GM19467 (cell line): ENCODE data around the gene XXYLT1.

Source experiments
- ATAC-seq: cut with Tn5 transposase; IDR thresholded peaks from one replicate; pipeline ENCODE4 v1.9.1; 2021; ENCODE audit warnings: mild to moderate bottlenecking, moderate library complexity; ENCODE audit not compliant: unreplicated experiment

Gene XXYLT1

DNA sequence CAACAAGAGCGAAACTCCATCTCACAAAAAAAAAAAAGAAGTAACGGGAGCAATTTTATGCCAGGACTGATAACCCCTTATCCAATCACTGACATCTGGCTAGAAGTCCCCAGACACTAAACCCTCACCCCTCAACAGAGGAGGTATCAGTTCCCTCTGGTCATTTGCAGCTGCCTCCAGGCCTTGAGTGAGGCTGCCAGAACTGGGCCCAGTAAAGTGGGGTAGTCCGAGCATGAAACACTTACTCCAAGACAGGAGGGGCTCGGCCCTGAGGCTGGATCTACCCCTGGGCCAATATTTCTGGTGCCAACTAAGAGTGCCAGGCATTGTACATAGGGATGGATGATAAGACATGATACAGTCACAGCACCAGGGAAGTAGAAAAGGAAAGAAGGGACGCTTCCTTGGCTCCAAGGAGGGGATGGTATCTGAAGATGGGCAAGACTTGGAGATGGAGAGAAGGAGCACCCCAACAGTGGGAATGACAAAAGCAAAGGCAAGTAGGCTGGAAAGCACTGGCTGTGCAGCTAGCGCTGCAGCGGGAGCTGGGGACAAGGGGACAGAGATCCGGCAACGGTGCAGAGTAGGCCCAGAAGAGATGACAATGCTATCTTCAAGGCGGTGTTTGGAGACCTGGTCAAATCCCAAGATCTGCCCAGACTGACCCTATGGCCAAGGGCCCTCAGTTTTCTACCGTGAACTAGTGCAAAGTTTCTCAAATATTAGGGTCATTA, 2.2 kb downstream of the XXYLT1 start:
- ATAC-seq, result no peak

DNA sequence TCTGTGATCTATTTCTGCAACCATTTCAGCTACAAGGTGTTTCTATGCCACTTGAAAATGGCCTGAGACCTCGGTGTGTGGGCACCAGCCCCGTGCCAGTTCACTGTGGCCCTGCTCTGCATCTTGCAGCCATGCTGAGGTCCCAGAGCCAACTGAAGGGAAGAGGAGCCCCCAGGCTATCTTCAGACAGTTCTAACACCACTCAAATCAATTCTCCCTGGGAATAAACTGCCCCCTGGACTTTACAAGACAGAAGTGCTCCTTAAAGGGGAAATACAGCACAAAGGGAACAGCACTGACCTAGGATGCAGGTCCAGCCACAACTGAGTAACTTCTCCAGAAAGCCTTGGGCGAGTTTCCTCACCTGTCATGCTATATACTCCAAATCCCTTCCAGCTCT, 3.9 kb downstream of the XXYLT1 start:
- ATAC-seq, result no peak

DNA sequence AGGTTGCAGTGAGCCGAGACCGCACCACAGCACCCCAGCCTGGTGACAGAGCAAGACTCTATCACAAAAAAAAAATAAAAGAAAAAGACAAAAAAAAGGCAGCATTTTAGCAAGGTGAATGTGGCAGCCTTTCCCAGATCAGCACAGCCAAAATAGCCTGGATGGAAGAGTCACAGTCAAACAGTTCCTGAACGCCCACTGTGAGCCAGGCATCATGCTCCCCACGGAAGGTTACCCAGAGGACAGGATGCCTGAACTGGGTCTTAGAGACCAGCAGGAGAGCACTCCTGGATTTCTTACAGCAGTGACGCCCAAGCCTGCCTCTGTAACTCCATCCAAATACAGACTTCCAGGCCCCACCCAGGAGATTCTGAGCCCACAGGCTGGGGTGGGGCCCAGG, 4.5 kb downstream of the XXYLT1 start:
- ATAC-seq, result no peak

DNA sequence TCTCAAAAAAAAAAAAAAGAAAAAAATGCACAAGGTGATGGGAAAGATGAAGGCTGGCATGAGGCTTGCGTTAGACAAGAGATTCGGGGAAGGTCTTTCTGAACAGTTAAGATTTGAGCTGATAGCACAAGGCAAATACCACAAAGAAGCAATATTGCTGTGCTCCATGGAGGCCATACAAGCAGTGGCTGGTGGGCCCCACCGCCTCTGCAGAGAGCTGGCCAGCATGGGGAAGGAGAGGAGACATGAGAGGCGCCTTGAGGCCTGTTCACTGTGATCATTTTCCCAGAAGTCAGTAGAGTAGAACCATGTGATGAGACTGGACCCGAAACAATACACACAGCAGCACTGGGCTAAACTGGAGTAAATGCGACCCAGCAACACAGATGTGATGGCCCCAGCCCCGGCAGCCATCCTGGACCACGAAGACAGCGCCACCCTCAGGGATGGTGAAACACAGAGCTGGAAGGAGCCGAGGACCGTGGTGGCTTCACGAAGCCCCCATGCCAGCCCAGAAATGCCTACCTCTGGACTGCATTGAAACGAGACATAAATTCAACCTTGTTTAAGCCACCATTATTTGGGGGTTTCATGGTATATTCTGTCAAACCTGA, 5.5 kb downstream of the XXYLT1 start:
- ATAC-seq, result no peak

DNA sequence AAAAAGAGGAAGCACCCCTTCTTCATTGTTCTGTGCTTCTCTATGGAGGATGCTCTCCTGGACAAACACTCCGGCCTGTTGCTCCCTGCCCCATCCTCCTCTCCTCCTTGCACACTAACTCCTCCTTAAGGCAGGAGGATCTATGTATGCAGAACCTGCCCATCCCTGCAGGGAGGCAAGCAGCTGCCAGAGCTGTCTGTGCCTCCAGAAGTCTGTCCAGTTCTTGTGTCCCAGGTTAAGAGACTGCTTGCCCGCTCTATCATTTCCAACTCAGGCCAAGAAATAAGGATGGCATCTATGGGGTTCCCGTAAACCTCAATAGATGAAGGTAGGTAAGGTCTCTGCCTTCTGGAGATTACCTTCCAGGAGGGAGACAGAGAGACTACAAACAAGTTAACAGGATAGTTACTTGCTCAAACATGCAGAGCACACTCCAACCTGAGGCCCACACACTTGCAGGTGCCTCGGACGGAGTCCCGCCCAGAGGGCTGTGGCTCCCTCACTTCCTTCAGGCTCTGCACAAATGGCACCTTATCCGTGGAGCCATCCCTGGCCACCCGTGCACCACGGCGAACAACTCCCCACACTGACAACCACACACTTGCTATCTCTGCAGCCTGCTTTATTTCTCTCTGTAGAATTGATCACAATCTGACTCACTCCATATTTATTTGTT, 6.9 kb downstream of the XXYLT1 start:
- ATAC-seq, result no peak

DNA sequence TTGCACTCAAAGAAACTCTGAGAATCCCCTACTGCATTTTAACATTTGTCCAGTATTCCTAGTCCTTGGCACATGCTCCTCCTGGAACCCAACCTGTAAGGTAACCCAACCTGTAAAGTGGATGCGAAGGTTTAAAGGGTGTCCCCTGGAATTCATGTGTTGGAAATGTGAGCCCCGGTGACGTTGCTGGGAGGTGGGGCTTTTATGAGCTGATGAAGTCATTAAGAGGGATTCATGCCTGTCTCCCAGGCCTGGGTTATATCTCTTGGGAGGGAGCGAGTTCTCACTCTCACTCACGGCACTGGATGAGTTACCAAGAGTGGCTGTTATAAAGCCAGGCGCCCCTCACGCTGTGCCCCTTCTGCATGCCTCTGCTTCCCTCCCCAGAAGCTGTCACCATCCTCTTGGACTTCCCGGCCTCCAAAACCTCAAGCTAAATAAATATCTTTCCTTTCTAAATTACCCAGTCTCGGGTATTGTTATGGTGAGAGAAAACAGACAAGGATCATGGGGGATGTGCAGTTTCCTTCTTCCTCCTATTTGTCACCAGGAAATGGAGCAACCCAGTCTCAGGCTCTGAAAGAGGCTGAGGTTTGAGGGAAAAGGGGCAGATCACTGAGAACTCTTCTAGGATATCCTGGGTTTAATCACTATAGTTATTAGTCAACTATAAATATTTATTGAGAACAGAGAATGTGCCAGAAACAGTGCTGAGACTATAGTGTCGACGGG, 7.6 kb downstream of the XXYLT1 start:
- no peak for ATAC-seq

DNA sequence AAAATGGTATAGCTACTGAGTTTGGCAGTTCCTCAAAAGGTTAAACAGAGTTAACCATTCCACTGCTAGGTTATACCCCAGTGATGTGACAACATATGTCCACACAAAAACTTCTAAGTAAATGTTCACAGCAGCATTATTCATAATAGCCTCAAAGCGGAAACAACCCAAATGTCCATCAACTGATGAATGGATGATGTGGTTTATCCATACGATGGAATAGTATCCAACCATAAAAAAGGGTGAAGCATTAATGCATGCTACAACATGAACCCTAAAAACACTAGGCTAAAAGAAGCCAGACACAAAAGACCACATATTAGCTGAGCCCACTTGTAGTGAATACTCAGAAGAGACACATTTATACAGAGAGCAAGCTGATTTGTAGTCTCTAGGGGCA, 9.0 kb downstream of the XXYLT1 start:
- ATAC-seq, result no peak

DNA sequence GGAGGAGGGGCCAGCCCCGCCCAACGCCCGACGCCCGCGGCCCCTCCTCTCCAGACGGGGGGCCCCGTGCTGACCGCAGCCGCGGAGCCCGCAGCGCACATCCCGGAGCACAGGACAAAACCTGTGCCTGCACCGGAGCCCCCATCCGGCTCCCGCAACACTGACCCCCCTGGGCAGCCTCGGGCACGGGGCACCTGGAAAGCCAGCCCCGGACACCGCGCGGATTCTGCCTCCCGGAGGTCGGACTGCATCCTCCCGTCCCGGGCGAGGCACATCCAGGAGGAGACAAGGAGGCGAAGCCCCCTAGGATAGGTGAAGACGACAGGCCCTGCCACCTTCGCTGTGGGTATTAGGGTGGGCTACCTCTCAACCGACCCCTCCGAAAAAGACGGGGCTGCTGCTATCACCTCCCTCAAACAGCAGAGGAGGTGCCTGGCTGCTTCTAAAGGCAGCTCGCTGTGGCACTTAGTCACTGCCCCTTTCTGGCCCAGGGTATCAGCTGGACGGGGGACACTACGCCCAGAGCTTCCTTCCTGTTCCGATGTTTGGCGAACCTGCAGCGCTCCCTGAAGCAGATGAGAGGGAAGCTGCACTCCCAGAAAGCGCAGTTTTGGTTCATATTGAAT, 10.6 kb downstream of the XXYLT1 start:
- no peak for ATAC-seq

DNA sequence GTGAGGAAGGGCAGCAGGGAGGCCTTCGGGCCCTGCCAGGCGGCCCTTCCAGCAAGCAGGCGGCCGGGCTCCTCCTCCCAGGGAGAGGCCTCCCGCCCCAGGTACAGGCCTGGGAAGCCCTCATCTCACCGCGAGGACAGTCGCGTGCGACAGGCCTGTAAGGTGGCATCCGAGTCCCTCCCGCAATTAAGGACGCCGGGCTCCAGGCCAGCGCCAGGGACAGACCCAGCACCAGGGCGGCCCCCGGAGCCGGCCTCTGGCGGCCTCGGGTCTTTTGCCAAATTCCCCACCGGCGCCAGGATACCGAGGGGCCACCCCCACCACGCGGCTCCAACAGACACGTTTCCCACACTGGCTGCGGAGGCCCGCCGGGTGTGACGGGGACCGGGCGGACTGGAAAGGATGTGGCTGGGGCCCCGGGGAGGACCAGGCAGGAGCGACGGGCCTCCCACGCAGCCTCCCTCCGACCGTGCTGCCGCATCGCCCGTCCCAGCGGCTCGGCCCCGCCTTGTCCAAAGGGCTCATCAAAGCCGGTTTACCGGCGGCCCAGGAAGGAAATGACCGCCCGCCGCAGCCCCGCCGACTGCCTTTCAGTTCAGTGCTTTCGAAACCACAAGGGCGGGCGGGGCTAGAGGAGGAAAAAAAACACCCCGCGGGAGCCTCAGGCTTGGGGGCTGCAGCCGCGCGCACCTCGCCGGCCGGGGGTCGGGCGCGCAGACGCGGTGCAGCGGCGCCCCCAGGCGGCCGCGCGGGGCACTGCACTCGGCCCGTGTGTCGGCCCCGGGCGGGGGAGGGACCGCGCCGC, 11.3 kb downstream of the XXYLT1 start:
- ATAC-seq, result peak; percentile 79

DNA sequence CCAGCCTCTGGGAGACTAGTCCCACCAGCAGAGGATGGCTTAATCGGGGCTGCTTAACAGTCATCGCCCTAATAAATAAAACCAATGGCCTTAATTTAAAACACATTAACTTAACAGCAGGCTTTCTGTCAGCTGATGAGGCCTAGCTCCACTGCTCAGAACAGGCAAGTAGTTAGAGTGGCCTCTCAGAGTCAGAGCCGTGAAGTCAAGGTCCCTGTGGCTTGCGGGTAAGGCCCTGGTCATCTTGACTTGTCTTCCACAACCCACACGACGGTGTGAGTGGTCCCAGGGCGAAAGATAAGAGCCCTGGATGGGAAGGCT, 11.8 kb downstream of the XXYLT1 start:
- no peak for ATAC-seq

DNA sequence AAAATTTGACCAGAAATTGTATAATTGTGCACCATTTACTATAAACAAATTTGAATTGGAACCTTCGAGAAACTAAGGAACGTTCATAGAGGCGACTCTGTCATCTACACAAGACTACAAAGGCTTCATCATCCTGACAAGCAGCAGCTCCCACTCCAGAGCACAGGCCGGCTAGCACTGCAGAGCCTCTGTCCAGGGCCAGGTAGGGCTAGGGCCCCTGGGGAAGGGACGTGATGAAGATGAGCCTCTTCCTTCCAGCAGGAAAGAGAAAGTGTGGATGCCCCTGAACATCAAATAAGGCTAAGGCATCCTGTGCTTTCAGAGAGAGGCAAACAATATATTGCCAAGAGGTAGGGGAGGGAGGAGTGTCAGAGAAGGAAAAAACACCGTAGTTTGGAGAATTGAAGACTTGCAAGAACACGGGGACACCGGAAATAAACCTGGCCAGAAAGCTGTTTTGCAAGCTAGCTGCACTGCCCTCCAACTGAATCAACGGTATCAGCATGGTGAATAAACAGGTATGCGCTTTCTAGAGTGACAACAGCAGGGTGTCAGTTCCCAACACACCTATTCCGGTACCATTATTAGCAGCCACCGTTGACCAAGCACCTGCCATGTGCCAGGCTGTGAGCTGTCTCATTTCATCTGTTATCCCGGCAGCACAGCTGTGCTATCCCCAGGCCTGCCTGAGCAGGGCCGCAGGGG, 12.4 kb downstream of the XXYLT1 start:
- ATAC-seq, result no peak

DNA sequence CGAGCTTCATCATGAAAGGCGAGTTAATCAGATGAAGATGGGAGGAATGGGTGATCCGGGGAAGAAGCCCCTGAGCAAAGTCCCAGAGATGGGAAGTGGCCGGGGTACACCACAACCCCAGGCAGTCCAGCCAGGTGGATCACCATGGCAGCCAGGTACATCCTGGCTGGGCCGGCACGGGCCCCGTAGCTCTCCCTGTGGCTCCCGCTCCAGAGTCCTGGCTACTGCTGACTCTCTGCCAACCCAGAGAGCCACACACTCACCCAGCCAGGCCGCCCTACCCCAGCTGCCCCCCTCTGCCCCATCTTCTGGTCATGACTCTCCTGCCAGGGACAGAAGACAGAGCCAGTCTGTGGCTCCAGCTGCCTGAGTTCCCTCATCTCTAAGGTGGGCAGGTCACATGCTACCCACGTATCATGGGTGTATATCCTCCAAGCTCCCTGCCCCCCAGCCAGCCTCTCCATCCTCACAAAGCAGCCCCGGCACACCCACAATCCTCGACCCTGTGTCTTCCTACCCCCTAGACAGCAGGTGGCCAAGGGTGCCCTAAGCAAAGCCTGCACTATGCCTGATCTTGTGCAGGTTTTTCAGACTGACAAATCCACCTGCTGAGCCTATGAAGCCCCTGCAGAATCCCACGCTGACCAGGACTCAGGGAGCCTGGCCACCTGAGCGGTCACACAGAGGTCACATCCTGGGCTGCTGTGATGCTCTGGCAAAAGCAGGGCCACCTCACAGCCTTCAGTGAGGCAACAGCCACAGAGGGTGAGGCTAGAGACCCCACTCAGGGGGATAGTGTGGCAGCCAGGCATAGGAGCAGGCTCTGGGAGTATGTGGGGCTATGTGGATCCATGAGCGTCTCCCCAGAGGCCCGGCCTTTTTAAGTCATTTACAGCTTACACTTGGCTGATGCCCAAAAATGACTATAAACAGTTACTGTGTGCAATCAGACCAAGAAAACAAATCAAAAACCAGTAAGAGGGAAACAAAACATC, 13.2 kb downstream of the XXYLT1 start:
- no peak for ATAC-seq

DNA sequence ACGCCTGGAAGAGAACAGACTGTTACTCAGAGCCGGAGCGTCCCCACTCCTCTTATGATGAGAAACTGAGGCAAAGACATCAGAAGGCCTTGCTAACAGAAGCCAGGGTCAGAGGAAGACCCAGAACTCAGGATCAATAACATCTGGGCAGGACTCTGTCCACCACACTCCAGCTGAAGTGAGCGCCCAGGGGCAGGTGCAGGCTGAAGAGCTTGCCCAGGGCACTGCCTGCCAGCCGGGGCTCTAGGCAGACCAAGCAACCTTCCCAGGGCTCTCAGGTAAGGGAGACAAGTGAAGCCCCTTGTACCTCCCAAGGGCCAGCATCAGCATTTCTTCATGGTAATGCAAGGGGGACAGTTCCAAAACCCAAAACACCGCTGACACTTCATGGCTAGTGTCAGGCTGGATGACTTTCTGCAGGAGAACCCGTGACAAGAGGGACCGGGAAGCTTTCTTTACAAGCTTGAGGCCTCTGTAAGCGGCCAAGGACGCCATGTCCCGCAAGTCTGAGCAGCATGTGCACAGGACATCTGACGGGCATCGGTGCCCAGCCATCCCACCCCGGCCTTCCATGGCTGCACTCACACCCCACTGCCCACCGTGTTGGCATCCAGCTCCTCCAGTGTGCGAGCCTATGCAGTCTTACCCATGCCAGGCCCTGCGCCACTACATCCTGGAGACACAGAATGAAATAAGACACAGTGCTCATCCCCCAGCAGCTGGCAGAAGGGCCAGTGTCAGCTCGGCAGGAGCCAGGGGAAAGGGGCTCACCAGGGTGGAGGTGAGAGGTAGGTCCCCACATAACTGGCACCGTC, 14.1 kb downstream of the XXYLT1 start:
- no peak for ATAC-seq

DNA sequence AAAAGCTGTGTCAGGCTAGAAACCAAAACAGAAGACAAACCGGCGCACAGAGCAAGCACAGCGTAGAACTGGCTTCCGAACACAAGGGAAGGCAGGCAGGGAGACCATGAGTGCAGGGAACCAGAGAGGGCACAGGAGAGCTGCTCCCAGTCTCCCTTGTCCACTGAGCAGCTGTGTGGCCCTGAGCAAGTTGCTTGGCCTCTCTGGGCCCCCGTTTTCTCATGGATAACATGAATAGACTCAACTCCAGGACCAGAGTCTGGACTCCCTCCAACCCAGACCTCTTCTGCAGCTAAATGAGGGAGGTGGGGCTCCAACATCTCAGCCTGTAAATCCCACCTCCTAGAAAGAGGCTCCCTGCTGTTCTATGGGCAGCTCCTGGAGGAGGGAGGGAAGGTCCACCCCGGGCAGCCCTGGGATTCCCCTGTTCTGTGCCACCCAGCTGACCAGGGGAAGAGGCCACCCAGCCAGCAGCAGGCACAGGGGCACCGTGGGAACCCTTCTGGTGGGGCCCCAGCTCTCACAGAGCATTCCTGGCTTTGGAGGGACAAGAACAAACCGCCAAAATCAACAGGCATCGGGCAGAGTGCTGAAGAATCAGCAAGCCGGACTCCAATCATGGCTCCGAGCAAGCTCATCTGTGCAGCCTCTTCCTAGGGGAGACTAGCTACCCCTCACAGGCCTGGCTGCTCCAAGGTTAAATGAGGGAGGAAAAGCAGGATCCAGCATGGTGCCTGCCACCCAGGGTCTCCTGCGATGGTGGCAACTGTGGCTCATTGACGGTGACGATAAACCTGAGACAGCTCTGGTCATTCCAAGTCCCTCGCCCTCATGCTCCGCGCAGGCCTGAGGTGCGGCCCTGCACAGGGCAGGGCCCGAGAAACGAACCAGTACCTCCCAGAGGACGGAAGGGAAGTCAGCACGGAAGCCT, 15.1 kb downstream of the XXYLT1 start:
- ATAC-seq, result no peak

DNA sequence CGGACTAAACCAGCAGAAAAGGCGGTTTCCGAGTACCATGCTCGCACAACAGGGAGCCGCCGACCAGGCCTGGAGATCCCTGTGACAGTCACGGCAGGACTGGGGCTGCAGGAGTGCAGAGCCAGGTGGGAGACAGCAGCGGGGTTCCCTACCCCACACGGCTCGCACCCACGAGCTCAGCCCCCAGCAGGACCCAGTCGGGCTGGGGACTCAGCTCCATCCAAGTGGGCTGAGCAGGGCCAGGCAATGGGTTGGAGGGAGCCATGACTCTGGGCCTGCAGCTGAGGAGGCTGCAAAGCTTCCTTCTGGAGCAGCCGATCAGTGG, 15.8 kb downstream of the XXYLT1 start:
- no peak for ATAC-seq

DNA sequence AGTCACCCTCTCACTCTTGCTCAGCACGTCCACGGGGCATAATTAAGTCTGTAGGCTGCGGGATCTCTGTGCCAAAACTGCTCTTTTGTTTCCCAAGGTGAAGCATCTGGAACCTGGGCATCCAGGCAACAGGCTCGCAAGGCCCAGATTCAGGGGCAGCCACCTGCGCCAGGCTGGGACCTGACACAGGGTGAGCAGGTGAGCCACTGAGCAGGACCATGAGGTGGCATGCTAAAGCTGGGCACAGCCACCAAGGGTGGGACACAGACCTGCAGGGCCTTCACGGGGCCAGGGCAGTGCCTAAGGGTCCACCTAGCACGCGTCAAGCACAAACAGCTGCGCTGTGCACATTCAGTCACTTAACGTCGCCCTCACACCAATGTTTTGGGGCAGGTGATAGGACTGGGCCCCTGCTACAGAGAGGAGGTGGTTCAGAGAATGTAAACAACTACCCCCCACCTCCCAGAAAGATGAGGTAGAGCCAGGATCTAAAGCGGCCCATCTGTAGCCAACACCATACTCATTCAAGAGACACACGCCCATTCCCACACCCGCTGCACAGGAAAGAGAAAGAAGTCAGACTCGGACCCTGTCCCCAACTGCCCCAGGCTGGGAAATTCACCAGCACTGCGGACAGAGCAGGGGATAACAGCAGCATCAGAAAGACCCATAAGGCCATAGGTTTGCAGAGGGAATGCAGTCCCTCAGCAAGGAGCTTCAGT, 16.3 kb downstream of the XXYLT1 start:
- ATAC-seq, result no peak
